Stimulated activated naive CD8-positive, alpha-beta T cell treated with anti-CD3 and anti-CD28 coated beads, Interleukin-15, Interleukin-2, amounts not matched to agents 100 ng/mL and 50 ng/mL, for 24 hours (primary cell): Measurements from ENCODE around the gene CYP2C19.
"Not testable (repeated sequence)": the region's sequence is repeated elsewhere in the genome, so short reads cannot be mapped to it uniquely, and the experiment has no call there.

Experiments used
- H3K27ac Mint-ChIP-seq: one replicate; pipeline ENCODE4 v1.8.0; 2021; ENCODE audit warnings: mild to moderate bottlenecking, mixed read lengths
- H3K27me3 Mint-ChIP-seq: one replicate; pipeline ENCODE4 v1.8.0; 2021; ENCODE audit warnings: mixed read lengths
- H3K36me3 Mint-ChIP-seq: one replicate; pipeline ENCODE4 v1.8.0; 2021; ENCODE audit warnings: low read depth, mixed read lengths
- H3K4me1 Mint-ChIP-seq: one replicate; pipeline ENCODE4 v1.8.0; 2021; ENCODE audit warnings: low read depth, mixed read lengths
- H3K4me3 Mint-ChIP-seq: one replicate; pipeline ENCODE4 v1.8.0; 2021; ENCODE audit warnings: mild to moderate bottlenecking, mixed read lengths
- H3K9me3 Mint-ChIP-seq: one replicate; pipeline ENCODE4 v1.8.0; 2021; ENCODE audit warnings: mixed read lengths

Gene CYP2C19

DNA sequence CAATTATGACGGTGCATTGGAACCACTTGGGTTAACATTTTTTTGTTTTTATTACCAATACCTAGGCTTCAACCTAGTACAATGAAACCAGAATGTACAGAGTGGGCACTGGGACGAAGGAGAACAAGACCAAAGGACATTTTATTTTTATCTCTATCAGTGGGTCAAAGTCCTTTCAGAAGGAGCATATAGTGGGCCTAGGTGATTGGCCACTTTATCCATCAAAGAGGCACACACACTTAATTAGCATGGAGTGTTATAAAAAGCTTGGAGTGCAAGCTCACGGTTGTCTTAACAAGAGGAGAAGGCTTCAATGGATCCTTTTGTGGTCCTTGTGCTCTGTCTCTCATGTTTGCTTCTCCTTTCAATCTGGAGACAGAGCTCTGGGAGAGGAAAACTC lies at the start of gene CYP2C19:
Gene CYP2C19 (plus strand): TSS at position 289 of the 400 bp plus-strand sequence. CDS start 25 bp downstream, at position 314.
- H3K9me3 Mint-ChIP-seq = peaks cover 3% of the 10 kb centered on the region
- H3K27ac Mint-ChIP-seq = no peak within 1 kb of the TSS
- no peak within 1 kb of the TSS for H3K4me3 Mint-ChIP-seq
- no peaks in the 10 kb centered on the region for H3K27me3 Mint-ChIP-seq
- no peaks in the 10 kb centered on the region for H3K36me3 Mint-ChIP-seq
- no peaks in the 10 kb centered on the region for H3K4me1 Mint-ChIP-seq

DNA sequence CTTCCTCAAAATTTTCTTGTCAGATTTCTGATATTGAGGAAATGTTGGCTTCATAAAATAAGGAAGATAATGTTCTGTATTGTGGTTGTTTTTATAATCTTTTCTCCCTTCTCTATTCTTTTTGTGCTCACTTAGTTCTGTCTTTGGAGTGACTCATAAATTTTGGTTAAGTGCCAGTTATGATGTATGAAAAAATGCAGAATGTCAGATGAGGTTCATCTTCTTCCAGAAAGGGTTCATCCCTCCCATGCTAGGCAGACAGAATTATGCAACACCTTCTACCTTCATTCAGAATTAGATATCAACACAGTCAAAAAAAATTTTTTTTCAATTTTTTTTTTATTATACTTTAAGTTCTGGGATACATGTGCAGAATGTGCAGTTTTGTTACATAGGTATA lies 36.6 kb upstream of the CYP2C19 start:
- no peaks in the 10 kb centered on the region for H3K9me3 Mint-ChIP-seq

DNA sequence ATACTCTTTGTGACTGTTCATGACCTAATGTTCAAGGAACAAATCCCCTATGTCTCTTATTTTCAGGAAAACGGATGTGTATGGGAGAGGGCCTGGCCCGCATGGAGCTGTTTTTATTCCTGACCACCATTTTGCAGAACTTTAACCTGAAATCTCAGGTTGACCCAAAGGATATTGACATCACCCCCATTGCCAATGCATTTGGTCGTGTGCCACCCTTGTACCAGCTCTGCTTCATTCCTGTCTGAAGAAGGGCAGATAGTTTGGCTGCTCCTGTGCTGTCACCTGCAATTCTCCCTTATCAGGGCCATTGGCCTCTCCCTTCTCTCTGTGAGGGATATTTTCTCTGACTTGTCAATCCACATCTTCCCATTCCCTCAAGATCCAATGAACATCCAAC lies 27.3 kb upstream of the CYP2C19 start:
- Mint-ChIP-seq H3K4me3 (no peak overlapping the region), H3K4me1 (no peaks in the 10 kb centered on the region), H3K27me3 (no peaks in the 10 kb centered on the region), H3K36me3 (no peaks in the 10 kb centered on the region), H3K27ac (no peak overlapping the region), H3K9me3 (peaks cover 10% of the 10 kb centered on the region)

More for the DNA sequence above, 36.6 kb upstream of the CYP2C19 start:
- no peak overlapping the region for H3K27ac Mint-ChIP-seq
- H3K36me3 Mint-ChIP-seq = no peaks in the 10 kb centered on the region
- H3K27me3 Mint-ChIP-seq = no peaks in the 10 kb centered on the region
- no peaks in the 10 kb centered on the region for H3K4me1 Mint-ChIP-seq
- H3K4me3 Mint-ChIP-seq = no peak overlapping the region

DNA sequence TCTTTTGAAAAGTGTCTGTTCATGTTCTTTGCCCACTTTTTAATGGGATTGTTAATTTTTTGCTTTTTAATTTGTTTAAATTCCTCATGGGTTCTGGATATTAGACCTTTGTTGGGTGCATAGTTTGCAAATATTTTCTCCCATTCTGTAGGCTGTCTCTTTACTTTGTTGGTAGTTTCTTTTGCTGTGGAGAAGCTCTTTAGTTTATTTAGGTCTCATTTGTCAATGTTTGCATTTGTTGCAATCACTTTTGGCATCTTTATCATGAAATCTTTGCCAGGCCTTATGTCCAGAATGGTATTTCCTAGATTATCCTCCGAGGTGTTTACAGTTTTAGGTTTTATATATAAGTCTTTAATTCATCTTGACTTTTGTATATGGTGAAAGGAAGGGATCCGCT lies 23.9 kb upstream of the CYP2C19 start:
- H3K27me3 Mint-ChIP-seq = no peaks in the 10 kb centered on the region
- no peak overlapping the region for H3K27ac Mint-ChIP-seq
- no peaks in the 10 kb centered on the region for H3K36me3 Mint-ChIP-seq
- peaks cover 22% of the 10 kb centered on the region for H3K9me3 Mint-ChIP-seq
- H3K4me1 Mint-ChIP-seq = no peaks in the 10 kb centered on the region
- no peak overlapping the region for H3K4me3 Mint-ChIP-seq

DNA sequence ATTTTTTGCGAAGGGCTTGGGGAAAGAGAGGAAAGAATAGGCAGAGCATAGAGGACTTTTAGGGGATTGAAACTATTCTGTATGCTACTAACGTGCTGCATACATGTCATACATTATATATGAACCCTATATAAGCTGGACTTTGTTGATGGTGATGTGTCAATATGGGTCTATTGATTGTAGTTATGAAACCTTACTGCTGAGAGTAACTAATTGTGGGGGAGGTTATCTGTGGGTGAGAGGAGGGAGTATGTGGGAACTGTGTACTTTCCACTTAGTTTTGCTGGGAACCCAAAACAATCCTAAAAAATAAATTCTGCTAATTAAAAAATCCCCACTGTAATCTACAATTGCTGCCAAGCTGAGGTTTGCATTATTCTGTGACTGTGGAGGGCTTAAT lies 15.3 kb upstream of the CYP2C19 start:
- H3K4me3 Mint-ChIP-seq = no peak overlapping the region
- H3K4me1 Mint-ChIP-seq = no peaks in the 10 kb centered on the region
- peaks cover 27% of the 10 kb centered on the region for H3K9me3 Mint-ChIP-seq
- H3K27me3 Mint-ChIP-seq = no peaks in the 10 kb centered on the region
- no peak overlapping the region for H3K27ac Mint-ChIP-seq
- no peaks in the 10 kb centered on the region for H3K36me3 Mint-ChIP-seq

DNA sequence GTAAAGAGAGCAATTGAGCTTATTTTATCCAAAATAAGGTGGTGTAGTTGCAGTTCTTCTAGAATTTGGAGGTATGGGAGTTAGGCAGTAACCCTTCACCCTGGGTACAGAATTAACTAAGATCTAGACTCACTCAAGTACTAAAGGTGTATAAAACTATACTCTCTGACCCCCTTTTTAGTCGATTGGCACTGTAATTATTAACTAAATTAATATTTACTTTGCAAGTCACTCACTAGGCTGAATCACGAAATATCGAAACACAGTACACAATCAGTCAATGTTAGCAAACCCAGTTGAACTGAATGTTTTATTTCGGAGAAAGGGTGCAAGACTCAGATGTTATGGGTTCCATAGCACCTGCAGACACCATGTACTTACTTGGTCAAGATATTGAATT lies 14.6 kb upstream of the CYP2C19 start:
- Mint-ChIP-seq H3K27ac (no peak overlapping the region), H3K27me3 (no peaks in the 10 kb centered on the region), H3K4me1 (no peaks in the 10 kb centered on the region), H3K4me3 (no peak overlapping the region), H3K36me3 (no peaks in the 10 kb centered on the region), H3K9me3 (peaks cover 20% of the 10 kb centered on the region)

DNA sequence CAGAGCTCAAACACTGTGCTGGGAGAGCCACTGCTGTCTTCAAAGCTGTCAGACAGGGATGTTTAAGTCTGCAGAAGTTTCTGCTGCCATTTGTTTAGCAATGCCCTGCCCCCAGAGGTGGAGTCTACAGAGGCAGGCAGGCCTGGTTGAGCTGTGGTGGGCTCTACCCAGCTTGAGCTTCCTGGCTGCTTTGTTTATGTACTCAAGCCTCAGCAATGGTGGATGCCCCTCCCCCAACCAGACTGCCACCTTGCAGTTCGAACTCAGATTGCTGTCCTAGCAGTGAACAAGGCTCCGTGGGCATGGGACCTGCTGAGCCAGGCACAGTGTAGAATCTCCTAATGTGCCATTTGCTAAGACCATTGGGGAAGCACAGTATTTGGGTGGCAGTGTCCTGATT lies 4.6 kb upstream of the CYP2C19 start:
- Mint-ChIP-seq H3K9me3 (no peaks in the 10 kb centered on the region), H3K27ac (no peak overlapping the region), H3K4me3 (no peak overlapping the region), H3K27me3 (no peaks in the 10 kb centered on the region), H3K36me3 (no peaks in the 10 kb centered on the region), H3K4me1 (no peaks in the 10 kb centered on the region)

DNA sequence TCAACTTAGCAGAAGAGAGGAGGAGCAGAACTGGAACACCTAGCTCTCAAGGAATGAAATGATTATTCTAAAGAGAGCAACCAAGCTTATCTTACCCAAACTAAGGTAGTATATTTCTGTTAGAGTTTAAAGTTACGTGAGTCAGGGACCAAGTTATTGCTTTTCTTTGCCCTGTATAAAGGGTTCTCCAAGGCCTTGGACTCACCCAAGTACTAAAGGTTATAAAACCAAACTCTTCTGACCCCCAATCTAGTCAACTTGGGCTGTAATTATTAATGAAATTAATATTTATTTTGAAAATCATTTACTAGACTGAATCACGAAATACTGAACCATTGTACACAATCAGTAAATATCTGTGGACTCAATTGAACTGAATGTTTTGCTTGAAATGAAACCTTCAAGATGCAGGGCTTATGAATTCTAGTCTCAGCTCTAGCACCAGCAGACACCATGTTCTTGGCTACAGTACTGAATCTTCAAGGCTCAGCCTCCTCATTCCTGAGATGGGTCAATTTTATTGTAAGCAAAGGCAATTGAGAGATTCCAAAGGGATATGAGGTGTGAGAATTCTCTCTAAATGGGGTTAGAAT lies 1.8 kb upstream of the CYP2C19 start:
- Mint-ChIP-seq H3K9me3 (peaks cover 3% of the 10 kb centered on the region), H3K27ac (no peak overlapping the region), H3K36me3 (no peaks in the 10 kb centered on the region), H3K27me3 (no peaks in the 10 kb centered on the region), H3K4me1 (no peaks in the 10 kb centered on the region), H3K4me3 (no peak overlapping the region)

DNA sequence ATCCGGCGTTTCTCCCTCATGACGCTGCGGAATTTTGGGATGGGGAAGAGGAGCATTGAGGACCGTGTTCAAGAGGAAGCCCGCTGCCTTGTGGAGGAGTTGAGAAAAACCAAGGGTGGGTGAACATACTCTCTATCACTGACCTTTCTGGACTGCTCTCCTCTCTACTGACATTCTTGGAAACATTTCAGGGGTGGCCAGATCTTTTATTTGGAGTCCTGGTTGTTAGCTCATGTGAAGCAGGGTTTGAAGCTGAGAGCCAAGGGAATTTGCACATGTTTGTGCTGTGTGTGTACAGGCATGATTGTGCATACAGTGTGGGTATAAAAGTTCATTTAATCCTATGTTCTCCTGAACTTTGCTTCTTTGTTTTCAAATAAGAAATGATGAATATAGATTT lies 12.9 kb downstream of the CYP2C19 start:
- H3K9me3 Mint-ChIP-seq, H3K27me3 Mint-ChIP-seq, H3K36me3 Mint-ChIP-seq, H3K4me3 Mint-ChIP-seq, H3K27ac Mint-ChIP-seq, H3K4me1 Mint-ChIP-seq: not testable (repeated sequence)

DNA sequence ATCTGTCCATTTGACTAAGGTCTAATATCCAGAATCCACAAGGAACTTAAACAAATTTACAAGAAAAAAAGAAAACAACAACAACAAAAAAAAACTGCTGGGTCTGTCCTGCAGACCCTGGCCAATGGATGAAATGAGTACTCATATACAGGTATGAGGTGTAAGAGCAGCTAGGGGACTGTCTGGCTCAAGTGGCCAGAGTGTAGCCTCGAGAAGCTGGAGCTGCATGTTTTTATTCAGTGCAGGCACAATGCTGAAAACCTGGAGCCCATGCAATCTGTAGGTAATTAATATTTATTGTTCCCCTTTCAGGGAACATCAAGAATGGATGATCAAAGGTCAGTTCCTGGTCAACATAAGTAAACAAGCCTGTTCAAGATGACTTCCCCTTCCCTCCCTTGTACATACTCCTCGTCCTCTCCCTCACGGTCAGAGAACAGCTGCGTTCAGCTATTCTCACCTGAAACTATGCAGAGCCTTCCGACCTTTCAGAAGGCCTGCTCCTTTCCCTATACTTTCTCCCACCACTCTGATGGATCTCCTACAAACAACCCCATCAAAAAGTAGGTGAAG lies 15.5 kb downstream of the CYP2C19 start:
- Mint-ChIP-seq H3K36me3 (no peaks in the 10 kb centered on the region), H3K9me3 (peaks cover 3% of the 10 kb centered on the region), H3K27ac (no peak overlapping the region), H3K4me3 (no peak overlapping the region), H3K4me1 (no peaks in the 10 kb centered on the region), H3K27me3 (no peaks in the 10 kb centered on the region)

DNA sequence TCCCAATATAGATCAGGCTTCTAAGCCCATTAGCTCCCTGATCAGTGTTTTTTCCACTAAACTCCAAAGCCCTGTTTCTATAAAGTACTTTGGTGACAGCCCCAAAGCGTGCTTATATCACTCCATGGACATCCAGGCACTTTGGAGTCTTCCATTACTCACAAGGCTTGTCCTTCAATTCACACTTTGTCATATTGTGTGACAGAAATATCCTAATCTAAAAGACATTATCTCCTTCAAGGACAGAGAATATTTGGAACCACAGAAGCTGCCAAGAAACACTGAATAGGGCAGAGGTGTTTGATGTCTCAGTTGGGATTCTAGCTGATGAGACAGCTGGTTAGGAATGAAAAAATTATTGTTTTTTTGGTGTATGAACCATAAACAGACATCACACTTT lies 18.4 kb downstream of the CYP2C19 start:
- no peaks in the 10 kb centered on the region for H3K36me3 Mint-ChIP-seq
- H3K27me3 Mint-ChIP-seq = no peaks in the 10 kb centered on the region
- H3K9me3 Mint-ChIP-seq = peaks cover 4% of the 10 kb centered on the region
- H3K27ac Mint-ChIP-seq = no peak overlapping the region
- no peaks in the 10 kb centered on the region for H3K4me1 Mint-ChIP-seq
- no peak overlapping the region for H3K4me3 Mint-ChIP-seq

DNA sequence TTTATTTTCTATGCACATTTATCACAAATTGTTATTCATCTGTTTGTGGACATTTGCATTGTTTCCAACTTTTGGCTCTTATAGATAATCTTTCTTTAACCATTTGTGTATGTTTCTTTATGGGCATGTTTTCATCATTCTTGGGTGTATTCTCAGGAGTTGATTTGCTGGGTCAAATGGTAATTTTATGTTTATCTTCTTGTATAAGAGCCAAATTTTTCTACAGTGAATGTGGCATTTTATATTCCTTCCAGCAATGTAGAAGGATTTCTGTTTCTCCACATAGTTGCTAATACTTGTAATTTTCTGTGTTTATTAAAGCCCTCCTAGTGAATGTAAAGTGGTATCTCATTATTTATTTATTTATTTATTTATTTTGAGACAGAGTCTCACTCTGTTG lies 21.8 kb downstream of the CYP2C19 start:
- no peaks in the 10 kb centered on the region for H3K4me1 Mint-ChIP-seq
- H3K4me3 Mint-ChIP-seq = no peak overlapping the region

DNA sequence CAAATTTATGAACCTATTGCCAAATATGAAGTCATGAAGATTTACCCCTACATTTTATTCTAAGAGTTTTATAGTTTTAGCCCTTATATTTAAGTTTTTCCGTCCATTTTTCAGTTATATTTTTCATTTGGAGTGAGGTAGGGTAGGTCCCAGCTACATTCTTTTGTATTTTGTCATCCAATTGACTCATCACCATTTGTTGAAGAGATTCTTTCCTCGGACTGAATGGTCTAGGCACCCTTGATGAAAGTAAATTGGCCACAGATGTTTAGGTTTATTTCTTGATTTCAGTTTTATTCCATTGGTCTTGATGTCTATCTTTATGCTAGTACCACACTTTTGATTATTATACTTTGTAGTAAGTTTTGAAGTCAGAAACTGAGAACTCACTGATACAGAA lies 22.7 kb downstream of the CYP2C19 start:
- no peak overlapping the region for H3K4me3 Mint-ChIP-seq
- H3K9me3 Mint-ChIP-seq = peaks cover 10% of the 10 kb centered on the region
- H3K27me3 Mint-ChIP-seq = no peaks in the 10 kb centered on the region
- H3K27ac Mint-ChIP-seq = no peak overlapping the region
- H3K4me1 Mint-ChIP-seq = no peaks in the 10 kb centered on the region
- H3K36me3 Mint-ChIP-seq = no peaks in the 10 kb centered on the region

More for the DNA sequence above, 21.8 kb downstream of the CYP2C19 start:
- no peaks in the 10 kb centered on the region for H3K27me3 Mint-ChIP-seq
- H3K27ac Mint-ChIP-seq = no peak overlapping the region
- H3K36me3 Mint-ChIP-seq = no peaks in the 10 kb centered on the region
- peaks cover 10% of the 10 kb centered on the region for H3K9me3 Mint-ChIP-seq

DNA sequence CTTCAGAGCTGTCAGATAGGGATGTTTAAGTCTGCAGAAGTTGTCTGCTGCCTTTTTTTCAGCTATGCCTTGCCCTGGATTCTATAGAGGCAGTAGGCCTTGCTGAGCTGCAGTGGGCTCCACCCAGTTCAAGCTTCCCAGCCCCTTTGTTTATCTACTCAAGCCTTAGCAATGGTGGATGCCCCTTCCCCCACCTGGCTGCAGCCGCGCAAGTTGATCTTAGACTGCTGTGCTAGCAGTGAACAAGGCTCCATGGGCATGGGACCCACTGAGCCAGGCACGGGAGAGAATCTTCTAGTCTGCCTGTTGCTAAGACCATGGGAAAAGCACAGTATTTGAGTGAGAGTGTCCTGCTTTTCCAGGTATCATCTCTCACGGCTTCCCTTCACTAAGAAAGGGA lies 38.1 kb downstream of the CYP2C19 start:
- H3K36me3 Mint-ChIP-seq, H3K27ac Mint-ChIP-seq, H3K4me3 Mint-ChIP-seq, H3K4me1 Mint-ChIP-seq, H3K27me3 Mint-ChIP-seq: not testable (repeated sequence)
- peaks cover 24% of the 10 kb centered on the region for H3K9me3 Mint-ChIP-seq

DNA sequence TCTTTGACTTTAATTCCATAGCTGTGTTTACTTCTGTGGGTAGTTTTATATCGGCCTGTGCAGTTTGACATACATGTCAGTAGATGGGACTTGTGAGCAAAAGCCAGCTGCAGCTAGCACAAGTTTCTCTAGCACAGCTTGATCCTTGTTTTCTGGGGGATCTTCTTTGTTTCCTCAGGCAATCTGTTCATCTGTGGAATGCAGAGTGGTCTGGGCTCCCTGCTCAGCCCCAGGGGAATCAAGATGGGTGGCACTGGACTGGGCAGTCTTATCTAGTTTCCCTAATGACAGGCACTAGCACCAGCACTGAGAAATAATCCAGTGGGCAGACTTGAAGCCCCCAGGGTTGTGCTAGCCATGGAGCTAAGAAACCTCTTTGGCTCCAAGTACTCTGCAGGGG lies 40.8 kb downstream of the CYP2C19 start:
- Mint-ChIP-seq H3K9me3 (peaks cover 14% of the 10 kb centered on the region), H3K4me1 (no peaks in the 10 kb centered on the region), H3K4me3 (no peak overlapping the region), H3K27me3 (no peaks in the 10 kb centered on the region), H3K36me3 (no peaks in the 10 kb centered on the region), H3K27ac (no peak overlapping the region)

DNA sequence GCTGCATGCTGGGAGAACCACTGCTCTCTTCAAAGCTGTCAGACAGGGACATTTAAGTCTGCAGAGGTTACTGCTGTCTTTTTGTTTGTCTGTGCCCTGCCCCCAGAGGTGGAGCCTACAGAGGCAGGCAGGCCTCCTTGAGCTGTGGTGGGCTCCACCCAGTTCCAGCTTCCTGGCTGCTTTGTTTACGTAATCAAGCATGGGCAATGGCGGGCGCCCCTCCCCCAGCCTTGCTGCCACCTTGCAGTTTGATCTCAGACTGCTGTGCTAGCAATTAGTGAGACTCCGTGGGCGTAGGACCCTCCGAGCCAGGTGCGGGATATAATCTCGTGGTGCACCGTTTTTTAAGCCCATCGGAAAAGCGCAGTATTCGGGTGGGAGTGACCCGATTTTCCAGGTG lies 67.5 kb downstream of the CYP2C19 start:
- not testable (repeated sequence) for H3K4me1 Mint-ChIP-seq

More for the DNA sequence above, 67.5 kb downstream of the CYP2C19 start:
- peaks cover 21% of the 10 kb centered on the region for H3K9me3 Mint-ChIP-seq
- not testable (repeated sequence) for H3K27me3 Mint-ChIP-seq, H3K27ac Mint-ChIP-seq, H3K4me3 Mint-ChIP-seq, H3K36me3 Mint-ChIP-seq
